GM12878 (cell line): ENCODE data around the gene EMC1. TPM values are rescaled to one million over a fixed set of nuclear protein-coding genes. Genes with fewer than 3 reads are reported as not detected.

Source experiments
- BMI1 ChIP-seq: fragments of 450-650 bp; IDR thresholded peaks from 2 replicates; pipeline ENCODE4 v1.6.1; 2016; ENCODE audit warnings: mild to moderate bottlenecking, moderate library complexity, borderline replicate concordance
- E4F1 ChIP-seq: fragments of 450-650 bp; IDR thresholded peaks from 2 replicates; pipeline ENCODE4 v1.6.1; 2018; ENCODE audit warnings: borderline replicate concordance, mild to moderate bottlenecking; ENCODE audit not compliant: partially characterized antibody
- FOS ChIP-seq: IDR thresholded peaks from 3 replicates; pipeline ENCODE4 v1.6.1; 2011; ENCODE audit warnings: borderline replicate concordance; ENCODE audit not compliant: insufficient read length; ENCODE audit errors: extremely low read depth
- HDAC2 ChIP-seq: fragments of 200-600 bp; sonication (generic); IDR thresholded peaks from 2 replicates; pipeline ENCODE4 v1.6.1; 2017
- HSF1 ChIP-seq: fragments of 150-350 bp; IDR thresholded peaks from 2 replicates; pipeline ENCODE4 v1.6.1; 2014; ENCODE audit warnings: mild to moderate bottlenecking, low read depth, low read length
- KAT2A ChIP-seq: conservative IDR thresholded peaks from 2 replicates; pipeline ENCODE4 v1.6.1; 2011; ENCODE audit warnings: low read depth, low read length; ENCODE audit not compliant: control insufficient read depth
- MTA2 ChIP-seq: fragments of 450-650 bp; IDR thresholded peaks from 2 replicates; pipeline ENCODE4 v1.6.1; 2016; ENCODE audit warnings: low read depth, mild to moderate bottlenecking, moderate library complexity
- NKRF ChIP-seq: fragments of 450-650 bp; conservative IDR thresholded peaks from 2 replicates; pipeline ENCODE4 v1.6.1; 2017; ENCODE audit warnings: mild to moderate bottlenecking, moderate library complexity
- NR2F1 ChIP-seq: fragments of 450-650 bp; conservative IDR thresholded peaks from 2 replicates; pipeline ENCODE4 v1.6.1; 2017; ENCODE audit warnings: mild to moderate bottlenecking
- SMARCA5 ChIP-seq: fragments of 450-650 bp; IDR thresholded peaks from 2 replicates; pipeline ENCODE4 v1.6.1; 2017; ENCODE audit warnings: mild to moderate bottlenecking
- SREBF1 ChIP-seq: IDR thresholded peaks from 2 replicates; pipeline ENCODE4 v1.6.1; 2012; ENCODE audit warnings: mild to moderate bottlenecking, low read length
- SUPT20H ChIP-seq: IDR thresholded peaks from 2 replicates; pipeline ENCODE4 v1.6.1; 2011; ENCODE audit warnings: low read depth, mild to moderate bottlenecking, low read length, moderate library complexity, borderline replicate concordance; ENCODE audit not compliant: control insufficient read depth
- TBL1XR1 ChIP-seq: IDR thresholded peaks from 2 replicates; pipeline ENCODE4 v1.6.1; 2012; ENCODE audit warnings: low read depth, low read length, improper control_type of control experiment
- USF2 ChIP-seq: IDR thresholded peaks from 2 replicates; pipeline ENCODE4 v1.6.1; 2011; ENCODE audit warnings: low read depth, low read length, improper control_type of control experiment, borderline replicate concordance
- ZNF384 ChIP-seq: IDR thresholded peaks from 2 replicates; pipeline ENCODE4 v1.6.1; 2012; ENCODE audit warnings: low read depth, mild to moderate bottlenecking, low read length, improper control_type of control experiment, borderline replicate concordance
- ZZZ3 ChIP-seq: IDR thresholded peaks from 2 replicates; pipeline ENCODE4 v1.6.1; 2011; ENCODE audit warnings: low read depth; ENCODE audit not compliant: control insufficient read depth, insufficient read length
- polyA plus RNA-seq, 11 experiments: library from polyadenylated mRNA; depleted of rRNA in 4 of 11; unstranded in 6 of 11; stranded (reverse) in 5 of 11; fragments of >200 nt; fragmentation: Nextera tagmentation in 4 of 11; fragmentation: Illumina TruSeq in 1 of 11; extraction: Ambion mirVana in 4 of 11; extraction: Trizol in 1 of 11; gene quantifications; 1 replicate in 1 of 11; 2 replicates in 10 of 11; pipeline versions ENCODE4 v1.2.1 to v1.2.3, GENCODE V29; 2011 to 2016; ENCODE audit warnings: inconsistent platforms in 2 of 11, missing spikeins in 2 of 11, low read depth in 1 of 11
- total RNA-seq, 4 experiments: library from RNA; depleted of rRNA in 3 of 4; stranded (reverse); fragments of >200 nt in 3 of 4; fragmentation: Illumina TruSeq in 1 of 4; extraction: Trizol in 1 of 4; gene quantifications; 2 replicates each; pipeline versions ENCODE4 v1.2.1 to v1.2.3, GENCODE V29; 2013 to 2021
- TF ChIP-seq, protein P1 (sequence below): IDR thresholded peaks from 2 replicates; pipeline ENCODE4 v1.6.1; 2011; ENCODE audit warnings: borderline replicate concordance, low read depth, mild to moderate bottlenecking, moderate library complexity, low read length; ENCODE audit not compliant: insufficient read depth, poor library complexity, severe bottlenecking

The EMC1 gene
- total and polyA plus RNA-seq, 10 of the 15 experiments (the other 5 are each of a cell fraction or from before 2014, with no cell fraction given), result 12.2 to 43.6 (median 20.6) TPM

- TF ChIP-seq SUPT20H, result no peak
- TF ChIP-seq HSF1, result no peak
- TF ChIP-seq TBL1XR1, result no peak; the same call in 1 of the 2 replicates
- TF ChIP-seq E4F1, result no peak
- no peak for TF ChIP-seq ZZZ3
- peak; percentile 57; the same call in 1 of the 2 replicates for TF ChIP-seq SREBF1
- TF ChIP-seq, protein P1, sequence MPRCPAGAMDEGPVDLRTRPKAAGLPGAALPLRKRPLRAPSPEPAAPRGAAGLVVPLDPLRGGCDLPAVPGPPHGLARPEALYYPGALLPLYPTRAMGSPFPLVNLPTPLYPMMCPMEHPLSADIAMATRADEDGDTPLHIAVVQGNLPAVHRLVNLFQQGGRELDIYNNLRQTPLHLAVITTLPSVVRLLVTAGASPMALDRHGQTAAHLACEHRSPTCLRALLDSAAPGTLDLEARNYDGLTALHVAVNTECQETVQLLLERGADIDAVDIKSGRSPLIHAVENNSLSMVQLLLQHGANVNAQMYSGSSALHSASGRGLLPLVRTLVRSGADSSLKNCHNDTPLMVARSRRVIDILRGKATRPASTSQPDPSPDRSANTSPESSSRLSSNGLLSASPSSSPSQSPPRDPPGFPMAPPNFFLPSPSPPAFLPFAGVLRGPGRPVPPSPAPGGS, result peak; percentile 8
- TF ChIP-seq NKRF, result peak; percentile 69
- TF ChIP-seq HDAC2, result no peak
- TF ChIP-seq BMI1, result no peak
- TF ChIP-seq SMARCA5, result peak; percentile 18; the same call in 1 of the 2 replicates
- no peak for TF ChIP-seq FOS
- TF ChIP-seq KAT2A, result no peak
- no peak for TF ChIP-seq USF2
- TF ChIP-seq NR2F1, result peak; percentile 99
- no peak for TF ChIP-seq ZNF384
- peak; percentile 12; the same call in 1 of the 2 replicates for TF ChIP-seq MTA2
Observed at GRCh38 chr1:19209990-19210771, 41.1 kb downstream of the EMC1 start, which contains the start of gene UBR4 (continued).
